IMR-90 (cell line): ENCODE measurements around the gene TSPAN17. TPM values are rescaled to one million over a fixed set of nuclear protein-coding genes. Genes with fewer than 3 reads are reported as not detected.

Experiments used
- ATAC-seq: fragments of 200-7000 bp; cut with Tn5 transposase; 2 replicates; pipeline ENCODE4 v1.9.1; 2020; ENCODE audit warnings: low read depth, mild to moderate bottlenecking, moderate library complexity
- BruUV-seq: library from RNA; stranded (reverse); fragments of 400-500 nt; replicated peaks from 2 replicates; lab custom pipeline; 2021; lab: Mats Ljungman, UMichigan
- CTCF ChIA-PET: fragments of 300-600 bp; formaldehyde crosslinking; extraction: SDS; loops from one replicate; lab custom pipeline; 2021; ENCODE audit warnings: antibody characterized with exemption; lab: Yijun Ruan, JAX
- POLR2A ChIA-PET: fragments of 300-600 bp; sonication (Branson Sonifier 250); formaldehyde crosslinking; loops from one replicate; lab custom pipeline; 2022; ENCODE audit warnings: antibody characterized with exemption; ENCODE audit not compliant: unreplicated experiment; lab: Charles Lee
- DNase-seq: peaks from one replicate; pipeline ENCODE4 v3.0.0; 2013
- H2AFZ ChIP-seq: replicated peaks from 2 replicates; pipeline ENCODE3; 2013; ENCODE audit warnings: low read length, mild to moderate bottlenecking; ENCODE audit not compliant: poor library complexity
- H2AK5ac ChIP-seq: 2 replicates; pipeline ENCODE4 v1.6.1; 2013; ENCODE audit warnings: low read depth, low read length, inconsistent platforms
- H2AK9ac ChIP-seq: replicated peaks from 2 replicates; pipeline ENCODE3; 2013; ENCODE audit warnings: mild to moderate bottlenecking, low read depth, low read length, moderate library complexity; ENCODE audit not compliant: poor library complexity
- H2BK120ac ChIP-seq: 2 replicates; pipeline ENCODE4 v1.6.1; 2013; ENCODE audit warnings: low read depth, low read length, inconsistent platforms
- H2BK15ac ChIP-seq: 3 replicates; pipeline ENCODE4 v1.6.1; 2013; ENCODE audit warnings: low read depth, low read length, inconsistent platforms
- H2BK20ac ChIP-seq: 2 replicates; pipeline ENCODE4 v1.6.1; 2013; ENCODE audit warnings: low read depth, mild to moderate bottlenecking, inconsistent platforms, low read length, moderate library complexity
- H2BK5ac ChIP-seq: 2 replicates; pipeline ENCODE4 v1.6.1; 2013; ENCODE audit warnings: mild to moderate bottlenecking, low read depth, low read length, inconsistent platforms; ENCODE audit not compliant: poor library complexity, severe bottlenecking
- H3K14ac ChIP-seq: replicated peaks from 2 replicates; pipeline ENCODE4 v1.6.1; 2013; ENCODE audit warnings: low read depth, low read length, inconsistent platforms
- H3K18ac ChIP-seq: 2 replicates; pipeline ENCODE4 v1.6.1; 2013; ENCODE audit warnings: low read depth, low read length, control low read depth
- H3K23ac ChIP-seq: 2 replicates; pipeline ENCODE4 v1.6.1; 2013; ENCODE audit warnings: low read depth, low read length, inconsistent platforms
- H3K27ac ChIP-seq: 2 replicates; pipeline ENCODE4 v1.5.1; 2013; ENCODE audit warnings: mild to moderate bottlenecking, control low read depth, low read length; ENCODE audit not compliant: insufficient read depth
- H3K27me3 ChIP-seq: 2 replicates; pipeline ENCODE4 v1.6.1; 2013; ENCODE audit warnings: low read length; ENCODE audit not compliant: control insufficient read depth, insufficient read depth
- H3K36me3 ChIP-seq: 2 replicates; pipeline ENCODE4 v1.6.1; 2013; ENCODE audit warnings: low read length, mixed read lengths; ENCODE audit not compliant: control insufficient read depth, insufficient read depth
- H3K4ac ChIP-seq: 2 replicates; pipeline ENCODE4 v1.6.1; 2013; ENCODE audit warnings: low read depth, low read length, inconsistent platforms
- H3K4me1 ChIP-seq: 2 replicates; pipeline ENCODE4 v1.6.1; 2013; ENCODE audit warnings: low read length, mixed read lengths; ENCODE audit not compliant: control insufficient read depth, insufficient read depth
- H3K4me2 ChIP-seq: 2 replicates; pipeline ENCODE4 v1.6.1; 2013; ENCODE audit warnings: low read depth, mild to moderate bottlenecking, control low read depth, low read length, moderate library complexity
- H3K4me3 ChIP-seq: 2 replicates; pipeline ENCODE4 v1.5.1; 2013; ENCODE audit warnings: low read depth, mild to moderate bottlenecking, control low read depth, low read length, moderate library complexity; ENCODE audit not compliant: insufficient read depth
- H3K56ac ChIP-seq: 2 replicates; pipeline ENCODE4 v1.6.1; 2013; ENCODE audit warnings: low read length, inconsistent platforms; ENCODE audit not compliant: insufficient read depth; ENCODE audit errors: extremely low read depth
- H3K79me1 ChIP-seq, 2 experiments: 2 replicates each; pipeline ENCODE4 v1.6.1; 2013; ENCODE audit warnings: low read length in 2 of 2, inconsistent platforms in 1 of 2, low read depth in 1 of 2
- H3K9ac ChIP-seq: 2 replicates; pipeline ENCODE4 v1.6.1; 2013; ENCODE audit warnings: low read depth, low read length, control low read depth
- H3K9me1 ChIP-seq: 2 replicates; pipeline ENCODE4 v1.6.1; 2013; ENCODE audit warnings: low read length, inconsistent platforms; ENCODE audit not compliant: insufficient read depth
- H3K9me3 ChIP-seq: 2 replicates; pipeline ENCODE4 v1.6.1; 2013; ENCODE audit warnings: low read length; ENCODE audit not compliant: control insufficient read depth, insufficient read depth
- H4K20me1 ChIP-seq: 2 replicates; pipeline ENCODE4 v1.6.1; 2013; ENCODE audit warnings: low read length, inconsistent platforms; ENCODE audit not compliant: insufficient read depth
- H4K5ac ChIP-seq: 2 replicates; pipeline ENCODE4 v1.6.1; 2013; ENCODE audit warnings: mild to moderate bottlenecking, low read depth, low read length, control low read depth
- H4K8ac ChIP-seq, 2 experiments: 2 replicates each; pipeline ENCODE4 v1.6.1; 2013; ENCODE audit warnings: low read depth in 2 of 2, low read length in 2 of 2, control low read depth in 1 of 2, inconsistent platforms in 1 of 2
- H4K91ac ChIP-seq: 2 replicates; pipeline ENCODE4 v1.6.1; 2013; ENCODE audit warnings: low read depth, low read length, inconsistent platforms; ENCODE audit not compliant: insufficient read depth
- BHLHE40 ChIP-seq: fragments of 150-350 bp; IDR thresholded peaks from 2 replicates; pipeline ENCODE4 v1.6.1; 2016; ENCODE audit warnings: mild to moderate bottlenecking, low read depth, low read length
- CEBPB ChIP-seq: IDR thresholded peaks from 2 replicates; pipeline ENCODE4 v1.6.1; 2012; ENCODE audit warnings: low read depth, low read length, improper control_type of control experiment
- CHD1 ChIP-seq: IDR thresholded peaks from 2 replicates; pipeline ENCODE4 v1.6.1; 2012; ENCODE audit warnings: low read depth, low read length, improper control_type of control experiment
- FOS ChIP-seq: fragments of 150-350 bp; IDR thresholded peaks from 2 replicates; pipeline ENCODE4 v1.6.1; 2016; ENCODE audit warnings: low read depth, low read length
- MAFK ChIP-seq: IDR thresholded peaks from 2 replicates; pipeline ENCODE4 v1.6.1; 2012; ENCODE audit warnings: low read depth, low read length, improper control_type of control experiment
- MAZ ChIP-seq: IDR thresholded peaks from 2 replicates; pipeline ENCODE4 v1.6.1; 2012; ENCODE audit warnings: low read depth, mild to moderate bottlenecking, low read length, improper control_type of control experiment, moderate library complexity, borderline replicate concordance
- MXI1 ChIP-seq: IDR thresholded peaks from 2 replicates; pipeline ENCODE4 v1.6.1; 2012; ENCODE audit warnings: low read depth, mild to moderate bottlenecking, low read length, moderate library complexity, borderline replicate concordance
- NFE2L2 ChIP-seq: fragments of 150-350 bp; IDR thresholded peaks from 2 replicates; pipeline ENCODE4 v1.6.1; 2016; ENCODE audit warnings: low read depth, mild to moderate bottlenecking, low read length
- POLR2A ChIP-seq: IDR thresholded peaks from 2 replicates; pipeline ENCODE4 v1.6.1; 2012; ENCODE audit warnings: mild to moderate bottlenecking, low read depth, low read length
- RAD21 ChIP-seq: IDR thresholded peaks from 2 replicates; pipeline ENCODE4 v1.6.1; 2012; ENCODE audit warnings: low read length, improper control_type of control experiment
- RCOR1 ChIP-seq: IDR thresholded peaks from 2 replicates; pipeline ENCODE4 v1.6.1; 2012; ENCODE audit warnings: mild to moderate bottlenecking, low read length, improper control_type of control experiment; ENCODE audit not compliant: insufficient replicate concordance
- RFX5 ChIP-seq: IDR thresholded peaks from 2 replicates; pipeline ENCODE4 v1.8.0; 2012; ENCODE audit warnings: low read depth, mild to moderate bottlenecking, low read length, moderate library complexity
- SMC3 ChIP-seq: fragments of 150-350 bp; IDR thresholded peaks from 2 replicates; pipeline ENCODE4 v1.6.1; 2016; ENCODE audit warnings: low read depth, mild to moderate bottlenecking, antibody characterized with exemption, low read length, moderate library complexity
- WGBS, 2 experiments: methylation state at CpG; one replicate each; pipeline versions ENCODE4 v1.1.5 to v1.1.7; 2013; ENCODE audit warnings: missing lambda C conversion rate in 2 of 2; ENCODE audit not compliant: insufficient read length in 1 of 2; ENCODE audit errors: extremely low coverage in 2 of 2; 5-methylcytosine and 5-hydroxymethylcytosine counted together
- dilution Hi-C: fragments of 300-500 bp; cut with HindIII; formaldehyde crosslinking; loops from one replicate; pipeline ENCODE4 v1.14.3; 2018; ENCODE audit warnings: low sequenced_read_pairs; ENCODE audit not compliant: unreplicated experiment
- in situ Hi-C: fragments of 300-500 bp; cut with MboI; formaldehyde crosslinking; loops from 3 replicates; pipeline ENCODE4 v1.14.3; 2019; ENCODE audit warnings: low sequenced_read_pairs, inconsistent platforms, mixed read lengths
- intact Hi-C: fragments of 100-400 bp; cut with micrococcal nuclease; formaldehyde crosslinking; loops from 2 replicates; pipeline ENCODE4 v1.10.0; 2022
- polyA plus RNA-seq, 3 experiments: library from polyadenylated mRNA; depleted of rRNA; stranded (reverse); fragments of >200 nt; gene quantifications; 2 replicates each; pipeline ENCODE4 v1.2.3, GENCODE V29; 2012; ENCODE audit warnings: low replicate concordance in 1 of 3
- total RNA-seq: library from RNA; depleted of rRNA; stranded (reverse); fragments of >200 nt; gene quantifications from 2 replicates; pipeline ENCODE4 v1.2.3, GENCODE V29; 2012
- TF ChIP-seq, protein P1 (sequence below): conservative IDR thresholded peaks from 2 replicates; pipeline ENCODE4 v1.5.1; 2012; ENCODE audit warnings: mild to moderate bottlenecking, low read depth, low read length, improper control_type of control experiment
- TF ChIP-seq, protein P2 (sequence below): fragments of 150-350 bp; IDR thresholded peaks from 2 replicates; pipeline ENCODE4 v1.6.1; 2016; ENCODE audit warnings: low read depth, mild to moderate bottlenecking, low read length, moderate library complexity, borderline replicate concordance
- TF ChIP-seq, protein P3 (sequence below): fragments of 150-350 bp; IDR thresholded peaks from 2 replicates; pipeline ENCODE4 v1.6.1; 2017; ENCODE audit warnings: mild to moderate bottlenecking, antibody characterized with exemption, low read length, low read depth

TSPAN17 gene
- total and polyA plus RNA-seq, 2 of the 4 experiments (the other 2 are of a cell fraction), result 34.2 to 41.6 TPM

DNA sequence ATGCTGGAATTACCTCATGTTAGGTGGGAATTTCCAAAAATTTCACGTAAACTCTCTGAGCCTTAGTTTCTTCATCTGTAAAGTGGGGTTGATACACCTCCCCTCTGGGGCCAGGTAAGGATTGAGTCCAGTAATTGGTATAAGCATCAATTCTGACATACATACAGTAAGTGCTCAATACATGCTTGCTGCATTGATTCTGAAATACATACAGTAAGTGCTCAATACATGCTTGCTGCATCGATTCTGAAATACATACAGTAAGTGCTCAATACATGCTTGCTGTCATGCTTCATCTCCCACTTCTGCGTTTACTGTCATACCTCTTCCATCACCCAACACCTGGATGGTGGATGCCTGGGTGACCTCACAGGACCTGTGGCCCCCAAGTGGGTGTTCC is 57.1 kb downstream of the TSPAN17 start:
- H4K20me1 ChIP-seq, result no peaks in the 10 kb centered on the region
- no peak overlapping the region for H4K8ac ChIP-seq
- no peak overlapping the region for H4K5ac ChIP-seq
- BruUV-seq, result no TSS peak
- intact Hi-C loops, result no loop called here
- dilution Hi-C loops, result no loop called here
- no peaks in the 10 kb centered on the region for H3K79me1 ChIP-seq
- H2BK5ac ChIP-seq, result no peak overlapping the region
- DNase-seq (no peak), ATAC-seq (no peak)
- no peak overlapping the region for H3K4me2 ChIP-seq
- no peaks in the 10 kb centered on the region for H3K4me1 ChIP-seq
- H2BK120ac ChIP-seq, result no peak overlapping the region
- no peak overlapping the region for H3K9ac ChIP-seq
- no peaks in the 10 kb centered on the region for H3K9me3 ChIP-seq
- no peak overlapping the region for H3K4me3 ChIP-seq
- ChIA-PET CTCF (no interaction called here), POLR2A (no interaction called here)
- WGBS, 2 experiments, result 55% methylated on average over 2 of the region's 3 CpGs; no CpG with 5 or more reads in 1 of the 2 experiments
- no peak overlapping the region for H4K91ac ChIP-seq
- no peak overlapping the region for H3K56ac ChIP-seq
- peaks cover 65% of the 10 kb centered on the region for H3K27me3 ChIP-seq
- H3K9me1 ChIP-seq, result no peaks in the 10 kb centered on the region
- H3K27ac ChIP-seq, result no peak overlapping the region
- in situ Hi-C loops, result no loop called here
- no peak overlapping the region for H2BK20ac ChIP-seq
- H2AK5ac ChIP-seq, result no peak overlapping the region
- no peak overlapping the region for H2AFZ ChIP-seq
- H2BK15ac ChIP-seq, result no peak overlapping the region
- H3K4ac ChIP-seq, result no peak overlapping the region
- no peak overlapping the region for H3K18ac ChIP-seq
- no peak overlapping the region for H3K14ac ChIP-seq
- TF ChIP-seq NFE2L2, result no peak
- no peak for TF ChIP-seq RAD21
- TF ChIP-seq SMC3, result no peak
- TF ChIP-seq, protein P1, sequence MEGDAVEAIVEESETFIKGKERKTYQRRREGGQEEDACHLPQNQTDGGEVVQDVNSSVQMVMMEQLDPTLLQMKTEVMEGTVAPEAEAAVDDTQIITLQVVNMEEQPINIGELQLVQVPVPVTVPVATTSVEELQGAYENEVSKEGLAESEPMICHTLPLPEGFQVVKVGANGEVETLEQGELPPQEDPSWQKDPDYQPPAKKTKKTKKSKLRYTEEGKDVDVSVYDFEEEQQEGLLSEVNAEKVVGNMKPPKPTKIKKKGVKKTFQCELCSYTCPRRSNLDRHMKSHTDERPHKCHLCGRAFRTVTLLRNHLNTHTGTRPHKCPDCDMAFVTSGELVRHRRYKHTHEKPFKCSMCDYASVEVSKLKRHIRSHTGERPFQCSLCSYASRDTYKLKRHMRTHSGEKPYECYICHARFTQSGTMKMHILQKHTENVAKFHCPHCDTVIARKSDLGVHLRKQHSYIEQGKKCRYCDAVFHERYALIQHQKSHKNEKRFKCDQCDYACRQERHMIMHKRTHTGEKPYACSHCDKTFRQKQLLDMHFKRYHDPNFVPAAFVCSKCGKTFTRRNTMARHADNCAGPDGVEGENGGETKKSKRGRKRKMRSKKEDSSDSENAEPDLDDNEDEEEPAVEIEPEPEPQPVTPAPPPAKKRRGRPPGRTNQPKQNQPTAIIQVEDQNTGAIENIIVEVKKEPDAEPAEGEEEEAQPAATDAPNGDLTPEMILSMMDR, result no peak
- TF ChIP-seq MXI1, result no peak
- TF ChIP-seq CHD1, result no peak
- TF ChIP-seq, protein P2, sequence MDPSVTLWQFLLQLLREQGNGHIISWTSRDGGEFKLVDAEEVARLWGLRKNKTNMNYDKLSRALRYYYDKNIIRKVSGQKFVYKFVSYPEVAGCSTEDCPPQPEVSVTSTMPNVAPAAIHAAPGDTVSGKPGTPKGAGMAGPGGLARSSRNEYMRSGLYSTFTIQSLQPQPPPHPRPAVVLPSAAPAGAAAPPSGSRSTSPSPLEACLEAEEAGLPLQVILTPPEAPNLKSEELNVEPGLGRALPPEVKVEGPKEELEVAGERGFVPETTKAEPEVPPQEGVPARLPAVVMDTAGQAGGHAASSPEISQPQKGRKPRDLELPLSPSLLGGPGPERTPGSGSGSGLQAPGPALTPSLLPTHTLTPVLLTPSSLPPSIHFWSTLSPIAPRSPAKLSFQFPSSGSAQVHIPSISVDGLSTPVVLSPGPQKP, result no peak
- TF ChIP-seq RFX5, result no peak
- TF ChIP-seq, protein P3, sequence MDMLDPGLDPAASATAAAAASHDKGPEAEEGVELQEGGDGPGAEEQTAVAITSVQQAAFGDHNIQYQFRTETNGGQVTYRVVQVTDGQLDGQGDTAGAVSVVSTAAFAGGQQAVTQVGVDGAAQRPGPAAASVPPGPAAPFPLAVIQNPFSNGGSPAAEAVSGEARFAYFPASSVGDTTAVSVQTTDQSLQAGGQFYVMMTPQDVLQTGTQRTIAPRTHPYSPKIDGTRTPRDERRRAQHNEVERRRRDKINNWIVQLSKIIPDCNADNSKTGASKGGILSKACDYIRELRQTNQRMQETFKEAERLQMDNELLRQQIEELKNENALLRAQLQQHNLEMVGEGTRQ, result no peak
- TF ChIP-seq BHLHE40, result no peak
- no peak for TF ChIP-seq MAZ
- no peak for TF ChIP-seq CEBPB
- no peak for TF ChIP-seq RCOR1
- TF ChIP-seq MAFK, result no peak
- no peak for TF ChIP-seq POLR2A
- no peak for TF ChIP-seq FOS
- no peak overlapping the region for H3K23ac ChIP-seq
- no peaks in the 10 kb centered on the region for H3K36me3 ChIP-seq
- H2AK9ac ChIP-seq, result no peak overlapping the region
